Esophagus muscularis mucosa (tissue), 4 donors: ENCODE measurements around the gene PIK3CD. TPM values are rescaled to one million over a fixed set of nuclear protein-coding genes. Genes with fewer than 3 reads are reported as not detected.
"Not testable (repeated sequence)": the region's sequence is repeated elsewhere in the genome, so short reads cannot be mapped to it uniquely, and the experiment has no call there.

ENCODE experiments used
- DNase-seq: peaks from one replicate; pipeline ENCODE4 v3.0.0-alpha.2; 2017; ENCODE audit errors: extremely low spot score
- H3K27ac ChIP-seq, 4 donors: fragments of 200-600 bp; sonication (generic); replicated peaks in 1 of 4; 1 replicate in 3 of 4; 2 replicates in 1 of 4; pipeline ENCODE4 v1.5.1; 2016 to 2019; ENCODE audit warnings: mild to moderate bottlenecking in 1 of 4
- H3K27me3 ChIP-seq, 4 donors: fragments of 200-600 bp; sonication (generic); one replicate each; pipeline versions ENCODE4 v1.5.1 to v1.6.0; 2016 to 2019
- H3K36me3 ChIP-seq, 4 donors: fragments of 200-600 bp; sonication (generic); one replicate each; pipeline ENCODE4 v1.5.1; 2016 to 2019
- H3K4me1 ChIP-seq, 4 donors: fragments of 200-600 bp; sonication (generic); one replicate each; pipeline ENCODE4 v1.5.1; 2016 to 2019
- H3K4me3 ChIP-seq, 4 donors: fragments of 200-600 bp; sonication (generic); 1 replicate in 2 of 4; 2 replicates in 2 of 4; pipeline ENCODE4 v1.5.1; 2016 to 2019; ENCODE audit warnings: mild to moderate bottlenecking in 4 of 4, moderate library complexity in 1 of 4
- H3K9me3 ChIP-seq, 4 donors: fragments of 200-600 bp; sonication (generic); 1 replicate in 3 of 4; 2 replicates in 1 of 4; pipeline ENCODE4 v1.5.1; 2016 to 2019
- EP300 ChIP-seq: sonication (generic); formaldehyde crosslinking; IDR thresholded peaks from one replicate; pipeline ENCODE4 v1.6.1; 2017; ENCODE audit warnings: antibody characterized with exemption
- POLR2A ChIP-seq: fragments of 450-650 bp; IDR thresholded peaks from one replicate; pipeline ENCODE4 v1.6.1; 2017; ENCODE audit warnings: antibody characterized with exemption, moderate library complexity, mild to moderate bottlenecking, low read depth
- POLR2AphosphoS5 ChIP-seq, 2 donors: sonication (generic); formaldehyde crosslinking; IDR thresholded peaks; one replicate each; pipeline ENCODE4 v1.6.1; 2017; ENCODE audit warnings: antibody characterized with exemption in 2 of 2
- WGBS: methylation state at CpG from one replicate; pipeline ENCODE4 v1.1.5; 2018; 5-methylcytosine and 5-hydroxymethylcytosine counted together
- intact Hi-C: fragments of 100-400 bp; cut with DNase I; formaldehyde crosslinking; loops from one replicate; pipeline ENCODE4 v1.15.1; 2023
- total RNA-seq, 4 donors: library from RNA; depleted of rRNA; stranded (reverse); fragments of >200 nt; gene quantifications; one replicate each; pipeline versions ENCODE4 v1.1.0 to v1.2.1, GENCODE V29; 2016
- TF ChIP-seq, protein P1 (sequence below), 3 experiments: fragments of 200-600 bp in 2 of 3; fragments of 450-650 bp in 1 of 3; sonication (generic) in 2 of 3; IDR thresholded peaks; one replicate each; pipeline ENCODE4 v1.5.1; 2017 to 2019; ENCODE audit warnings: antibody characterized with exemption in 3 of 3, mild to moderate bottlenecking in 2 of 3, moderate library complexity in 1 of 3

PIK3CD gene
- total RNA-seq, 4 donors from 2014 or later, result 7.9 to 30.4 (median 13.9) TPM

DNA sequence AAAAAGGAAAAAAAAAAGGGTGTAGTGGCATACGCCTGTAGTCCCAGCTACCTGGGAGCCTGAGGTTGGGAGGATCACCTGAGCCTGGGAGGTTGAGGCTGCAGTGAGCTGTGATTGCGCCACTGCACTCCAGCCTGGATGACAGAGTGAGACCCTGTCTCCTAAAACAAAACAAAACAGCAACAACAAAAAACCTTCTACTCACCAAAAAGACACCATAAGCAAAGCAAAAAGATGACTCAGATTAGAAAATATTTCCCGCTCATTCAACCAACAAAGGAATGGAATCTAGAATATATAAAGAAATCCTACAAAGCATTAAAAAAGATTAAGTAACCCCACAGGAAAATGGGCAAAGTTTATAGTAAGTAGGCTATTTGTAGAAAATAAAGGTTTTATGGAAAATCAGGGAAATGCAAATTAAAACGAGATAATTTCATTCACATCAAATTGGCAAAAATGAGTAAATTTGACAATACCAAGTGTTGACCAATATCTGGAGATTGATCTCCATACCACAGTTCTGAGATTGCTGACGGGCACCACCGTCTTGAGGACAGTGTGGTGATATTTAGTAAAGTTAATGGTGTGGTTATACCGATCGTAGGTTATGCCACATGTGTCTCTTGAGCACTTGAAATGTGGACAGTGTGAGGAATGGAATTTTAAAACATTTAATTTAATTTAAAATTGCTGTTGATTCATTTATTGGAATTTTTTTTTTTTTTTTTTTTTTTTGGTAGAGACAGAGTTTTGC, 54.0 kb downstream of the PIK3CD start:
- TF ChIP-seq EP300 (no peak), POLR2AphosphoS5 (IDR thresholded peaks at IDR 0.05) (no peak), POLR2A (no peak)
- TF ChIP-seq, protein P1, sequence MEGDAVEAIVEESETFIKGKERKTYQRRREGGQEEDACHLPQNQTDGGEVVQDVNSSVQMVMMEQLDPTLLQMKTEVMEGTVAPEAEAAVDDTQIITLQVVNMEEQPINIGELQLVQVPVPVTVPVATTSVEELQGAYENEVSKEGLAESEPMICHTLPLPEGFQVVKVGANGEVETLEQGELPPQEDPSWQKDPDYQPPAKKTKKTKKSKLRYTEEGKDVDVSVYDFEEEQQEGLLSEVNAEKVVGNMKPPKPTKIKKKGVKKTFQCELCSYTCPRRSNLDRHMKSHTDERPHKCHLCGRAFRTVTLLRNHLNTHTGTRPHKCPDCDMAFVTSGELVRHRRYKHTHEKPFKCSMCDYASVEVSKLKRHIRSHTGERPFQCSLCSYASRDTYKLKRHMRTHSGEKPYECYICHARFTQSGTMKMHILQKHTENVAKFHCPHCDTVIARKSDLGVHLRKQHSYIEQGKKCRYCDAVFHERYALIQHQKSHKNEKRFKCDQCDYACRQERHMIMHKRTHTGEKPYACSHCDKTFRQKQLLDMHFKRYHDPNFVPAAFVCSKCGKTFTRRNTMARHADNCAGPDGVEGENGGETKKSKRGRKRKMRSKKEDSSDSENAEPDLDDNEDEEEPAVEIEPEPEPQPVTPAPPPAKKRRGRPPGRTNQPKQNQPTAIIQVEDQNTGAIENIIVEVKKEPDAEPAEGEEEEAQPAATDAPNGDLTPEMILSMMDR (IDR thresholded peaks at IDR 0.05), result no peak
- H3K4me3 ChIP-seq, result no peak overlapping the region
- H3K36me3 ChIP-seq, result peaks cover 0 to 13% (median 2%) of the 10 kb centered on the region in 4 donors
- DNase-seq, result no peak
- no peaks in the 10 kb centered on the region for H3K4me1 ChIP-seq
- WGBS, result 89% methylated on average over 8 of the region's 8 CpGs
- intact Hi-C loops, result no loop called here
- H3K27ac ChIP-seq, result no peak overlapping the region
- H3K27me3 ChIP-seq, result no peaks in the 10 kb centered on the region
- H3K9me3 ChIP-seq, result no peaks in the 10 kb centered on the region

DNA sequence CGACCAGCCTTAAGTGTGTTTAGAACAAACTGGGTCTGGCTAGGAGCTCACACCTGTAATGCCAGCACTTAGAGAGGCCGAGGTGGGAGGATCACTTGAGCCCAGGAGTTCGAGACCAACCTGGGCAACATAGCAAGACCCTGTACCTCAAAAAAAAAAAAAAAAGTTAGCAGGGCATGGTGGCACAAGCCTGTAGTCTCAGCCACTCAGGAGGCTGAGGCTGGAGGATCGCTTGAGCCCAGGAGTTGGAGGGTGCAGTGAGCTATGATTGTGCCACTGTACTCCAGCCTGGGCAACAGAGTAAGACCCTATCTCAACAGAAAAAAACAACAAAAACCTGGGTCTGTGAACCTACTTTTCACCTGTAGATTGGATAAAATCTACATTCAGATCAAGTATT, 54.6 kb downstream of the PIK3CD start:
- Histone ChIP-seq H3K27ac (no peak overlapping the region), H3K36me3 (peaks cover 2 to 14% (median 6%) of the 10 kb centered on the region in 4 donors), H3K4me3 (no peak overlapping the region), H3K27me3 (no peaks in the 10 kb centered on the region), H3K9me3 (no peaks in the 10 kb centered on the region), H3K4me1 (no peaks in the 10 kb centered on the region)
- TF ChIP-seq POLR2A (no peak), POLR2AphosphoS5 (IDR thresholded peaks at IDR 0.05) (no peak), EP300 (no peak)
- TF ChIP-seq, protein P1 (IDR thresholded peaks at IDR 0.05), result no peak
- intact Hi-C loops, result no loop called here
- 96% methylated on average over 4 of the region's 4 CpGs for WGBS
- no peak for DNase-seq

DNA sequence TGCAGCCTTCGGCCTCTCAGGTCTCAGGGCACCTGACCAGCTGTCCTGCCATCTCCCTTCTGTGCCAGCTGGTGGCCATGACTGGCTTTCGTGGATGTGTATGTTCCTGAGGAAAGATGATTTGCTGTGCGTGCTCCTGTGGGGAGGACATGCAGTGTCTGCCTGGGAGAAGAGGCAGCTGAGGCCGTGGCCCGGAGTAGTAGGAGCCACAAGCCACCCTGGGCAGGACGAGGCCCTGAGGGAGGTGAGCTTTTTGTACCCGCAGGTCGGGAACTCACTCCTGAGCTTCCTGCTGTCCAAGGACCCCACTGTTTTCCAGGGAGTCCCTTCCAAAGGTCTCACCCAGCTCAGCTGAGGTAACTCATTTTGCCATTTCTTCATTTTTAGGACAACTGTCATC, 58.5 kb downstream of the PIK3CD start:
- H3K4me1 ChIP-seq, result no peaks in the 10 kb centered on the region
- H3K4me3 ChIP-seq, result no peak overlapping the region
- no peak for DNase-seq
- no peak overlapping the region for H3K27ac ChIP-seq
- no peaks in the 10 kb centered on the region for H3K9me3 ChIP-seq
- H3K27me3 ChIP-seq, result no peaks in the 10 kb centered on the region
- H3K36me3 ChIP-seq, result peaks cover 10 to 44% (median 16%) of the 10 kb centered on the region in 4 donors
- intact Hi-C loops, result no loop called here
- TF ChIP-seq POLR2AphosphoS5 (IDR thresholded peaks at IDR 0.05) (no peak), POLR2A (no peak), EP300 (no peak)
- TF ChIP-seq, protein P1 (IDR thresholded peaks at IDR 0.05), result no peak
- WGBS, result 96% methylated on average over 5 of the region's 8 CpGs

GRCh38 chr1:9711466-9712020, 60.0 kb downstream of the PIK3CD start:
- no peak for TF ChIP-seq EP300
- TF ChIP-seq POLR2AphosphoS5 (IDR thresholded peaks at IDR 0.05), result no peak
- TF ChIP-seq, protein P1 (IDR thresholded peaks at IDR 0.05), result no peak
- no peak for TF ChIP-seq POLR2A
- H3K36me3 ChIP-seq, result peaks cover 16 to 59% (median 27%) of the 10 kb centered on the region in 4 donors
- no peak overlapping the region for H3K4me3 ChIP-seq
- intact Hi-C loops, result no loop called here
- no peaks in the 10 kb centered on the region for H3K27me3 ChIP-seq
- no peak for DNase-seq
- 90% methylated on average over 9 of the region's 9 CpGs for WGBS
- H3K4me1 ChIP-seq, result no peaks in the 10 kb centered on the region
- H3K9me3 ChIP-seq, result no peaks in the 10 kb centered on the region
- no peak overlapping the region for H3K27ac ChIP-seq

DNA sequence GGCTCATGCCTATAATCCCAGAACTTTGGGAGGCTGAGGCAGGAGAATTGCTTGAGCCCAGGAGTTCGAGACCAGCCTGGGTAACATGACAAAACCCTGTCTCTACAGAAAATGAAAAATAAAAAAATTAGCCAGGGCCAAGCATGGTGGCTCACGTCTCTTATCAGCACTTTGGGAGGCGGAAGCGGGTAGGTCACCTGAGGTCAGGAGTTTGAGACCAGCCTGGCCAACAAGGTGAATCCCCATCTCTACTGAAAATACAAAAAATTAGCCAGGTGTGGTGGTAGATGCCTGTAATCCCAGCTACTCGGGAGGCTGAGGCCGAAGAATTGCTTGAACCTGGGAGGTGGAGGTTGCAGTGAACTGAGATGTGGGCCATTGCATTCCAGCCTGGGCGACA, 61.2 kb downstream of the PIK3CD start:
- H3K4me3 ChIP-seq, H3K4me1 ChIP-seq, H3K27ac ChIP-seq, DNase-seq, H3K27me3 ChIP-seq, H3K9me3 ChIP-seq, intact Hi-C loops: not testable (repeated sequence)
- WGBS, result 98% methylated on average over 4 of the region's 7 CpGs
- H3K36me3 ChIP-seq, result peaks cover 17 to 71% (median 36%) of the 10 kb centered on the region in 4 donors
